ENCODE results near the gene FAS.
"Not testable (repeated sequence)": the region's sequence is repeated elsewhere in the genome, so short reads cannot be mapped to it uniquely, and the experiment has no call there.

FAS gene

DNA sequence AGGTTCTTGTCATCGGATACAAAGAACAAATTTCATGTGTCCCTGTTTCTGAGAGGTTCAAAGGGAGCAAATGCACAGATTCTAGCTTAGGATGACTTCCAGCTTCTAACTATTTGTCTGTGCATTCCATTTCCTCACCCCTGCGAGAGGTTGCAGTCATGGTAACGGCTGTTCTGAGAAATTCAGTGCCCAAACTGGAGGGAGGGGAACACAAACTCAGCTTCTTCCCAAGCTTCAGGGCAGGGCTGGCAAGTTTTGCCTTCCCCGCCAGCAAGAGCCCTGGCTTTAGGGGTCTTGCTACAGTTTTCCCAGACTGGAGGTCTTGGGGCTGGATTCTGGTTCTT, 11.1 kb downstream of the FAS start:
- no peaks in the 10 kb centered on the region for H3K27me3 ChIP-seq (ENCODE audit: control insufficient read depth, insufficient read depth, low read length, poor library complexity, severe bottlenecking)
- H3K36me3 ChIP-seq (ENCODE audit: control insufficient read depth, insufficient read depth, low read length), result no peaks in the 10 kb centered on the region
- H3K4me1 ChIP-seq (ENCODE audit: control insufficient read depth, insufficient read depth, low read length), result peaks cover 13% of the 10 kb centered on the region
- H3K4me3 ChIP-seq (ENCODE audit: insufficient read depth, low read depth, low read length), result no peak overlapping the region
- 67 to 75% methylated on average over 4 of the region's 4 CpGs for WGBS, 2 experiments
- no peaks in the 10 kb centered on the region for H3K9me3 ChIP-seq (ENCODE audit: control insufficient read depth, low read length)
- H3K27ac ChIP-seq (ENCODE audit: insufficient read depth, low read depth, low read length, poor library complexity, severe bottlenecking), result peak overlapping the region; percentile 89

DNA sequence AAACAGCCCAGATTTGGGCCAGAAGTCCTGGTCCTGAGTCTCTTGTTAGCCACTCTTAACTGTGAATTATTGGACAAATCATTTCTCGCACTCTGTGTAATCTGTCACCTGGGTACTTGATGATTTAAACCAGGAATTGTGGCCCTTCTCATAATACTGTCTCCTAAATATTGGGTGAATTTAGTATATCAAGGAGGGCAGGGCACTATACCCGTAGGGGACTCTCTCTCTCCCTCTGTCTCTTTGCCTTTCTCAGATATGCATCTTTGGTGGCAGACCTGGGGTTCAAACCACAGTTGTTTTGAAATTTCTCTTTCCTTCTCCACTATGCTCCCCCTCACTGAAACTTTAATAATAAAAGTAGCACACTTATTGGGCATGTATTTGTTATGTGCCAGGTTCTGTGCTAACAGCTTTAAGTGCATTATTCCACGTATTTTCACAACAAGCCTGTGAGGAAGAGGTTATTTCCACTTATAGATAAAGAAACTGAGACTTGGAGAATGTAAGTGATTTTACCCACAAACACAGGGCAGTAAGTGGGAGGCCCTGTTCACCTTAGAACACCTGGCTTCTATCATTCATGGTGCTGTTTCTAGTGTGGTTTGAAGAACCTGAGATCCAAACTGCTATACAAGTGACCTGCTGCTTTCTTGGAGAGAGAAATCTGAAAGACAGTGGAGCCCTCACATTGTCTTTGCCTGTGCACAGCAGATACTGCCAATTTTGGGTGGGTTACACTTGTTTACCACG, 11.8 kb downstream of the FAS start:
- H3K27me3 ChIP-seq (ENCODE audit: control insufficient read depth, insufficient read depth, low read length, poor library complexity, severe bottlenecking), result no peaks in the 10 kb centered on the region
- no peak overlapping the region for H3K4me3 ChIP-seq (ENCODE audit: insufficient read depth, low read depth, low read length)
- peak overlapping the region; percentile 89 for H3K27ac ChIP-seq (ENCODE audit: insufficient read depth, low read depth, low read length, poor library complexity, severe bottlenecking)
- peaks cover 13% of the 10 kb centered on the region for H3K4me1 ChIP-seq (ENCODE audit: control insufficient read depth, insufficient read depth, low read length)
- 88 to 99% methylated on average over 4 of the region's 4 CpGs for WGBS, 2 experiments
- no peaks in the 10 kb centered on the region for H3K36me3 ChIP-seq (ENCODE audit: control insufficient read depth, insufficient read depth, low read length)
- H3K9me3 ChIP-seq (ENCODE audit: control insufficient read depth, low read length), result no peaks in the 10 kb centered on the region

DNA sequence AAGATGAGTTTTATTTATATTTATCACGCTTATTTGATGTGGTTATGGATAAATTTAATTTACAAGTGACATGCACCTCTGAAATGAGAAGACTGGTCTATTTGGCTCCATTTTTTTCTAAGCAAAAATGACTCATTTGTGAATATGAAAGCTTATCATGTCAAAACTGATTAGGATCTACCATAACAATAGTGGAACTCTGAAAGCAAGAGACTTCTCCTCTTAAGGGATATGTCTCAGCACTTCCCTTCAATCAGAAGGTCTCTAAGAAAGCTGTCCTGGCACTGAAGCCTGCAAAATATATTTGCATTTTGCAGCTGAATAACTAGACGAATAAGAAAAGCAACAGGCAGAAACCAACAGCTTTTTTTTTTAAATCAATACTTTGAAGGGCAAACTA, 12.7 kb downstream of the FAS start:
- Histone ChIP-seq H3K27ac (ENCODE audit: insufficient read depth, low read depth, low read length, poor library complexity, severe bottlenecking) (no peak overlapping the region), H3K4me1 (ENCODE audit: control insufficient read depth, insufficient read depth, low read length) (peaks cover 13% of the 10 kb centered on the region), H3K27me3 (ENCODE audit: control insufficient read depth, insufficient read depth, low read length, poor library complexity, severe bottlenecking) (no peaks in the 10 kb centered on the region), H3K4me3 (ENCODE audit: insufficient read depth, low read depth, low read length) (no peak overlapping the region), H3K9me3 (ENCODE audit: control insufficient read depth, low read length) (no peaks in the 10 kb centered on the region), H3K36me3 (ENCODE audit: control insufficient read depth, insufficient read depth, low read length) (no peaks in the 10 kb centered on the region)
- 66 to 91% methylated on average over 1 to 2 of the region's 2 CpGs for WGBS, 2 experiments

DNA sequence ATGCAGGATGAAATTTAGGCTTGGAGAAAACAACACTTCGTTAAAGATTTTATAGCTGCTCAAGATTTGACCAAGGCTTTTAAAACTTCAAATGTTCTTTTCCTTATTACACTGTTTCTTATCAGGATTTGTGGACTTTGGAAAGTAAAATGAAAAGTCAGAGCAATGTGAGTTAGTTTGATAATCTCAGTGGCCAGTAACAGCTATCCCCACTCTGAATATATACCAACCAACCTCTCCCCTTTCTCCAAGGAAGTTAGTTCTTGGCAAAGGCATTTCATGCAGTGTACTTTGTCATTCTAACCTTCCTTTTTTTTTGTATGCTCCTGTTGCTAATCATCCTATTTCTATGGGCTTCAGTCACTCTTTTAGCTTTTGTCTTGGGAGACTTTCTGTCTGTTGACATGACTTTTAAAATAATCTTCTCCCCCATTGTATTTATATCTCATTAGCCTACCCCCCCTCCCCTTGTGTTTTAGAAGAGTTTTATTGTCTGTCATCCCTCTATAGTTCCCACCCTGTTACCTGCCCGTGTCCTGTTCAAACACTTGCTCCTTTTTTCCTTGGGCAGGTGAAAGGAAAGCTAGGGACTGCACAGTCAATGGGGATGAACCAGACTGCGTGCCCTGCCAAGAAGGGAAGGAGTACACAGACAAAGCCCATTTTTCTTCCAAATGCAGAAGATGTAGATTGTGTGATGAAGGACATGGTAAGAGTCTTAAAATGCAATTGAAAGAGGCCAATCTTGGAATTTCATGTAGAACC, 16.7 kb downstream of the FAS start:
- Histone ChIP-seq H3K4me1 (ENCODE audit: control insufficient read depth, insufficient read depth, low read length) (no peaks in the 10 kb centered on the region), H3K36me3 (ENCODE audit: control insufficient read depth, insufficient read depth, low read length) (no peaks in the 10 kb centered on the region), H3K9me3 (ENCODE audit: control insufficient read depth, low read length) (no peaks in the 10 kb centered on the region), H3K27me3 (ENCODE audit: control insufficient read depth, insufficient read depth, low read length, poor library complexity, severe bottlenecking) (no peaks in the 10 kb centered on the region), H3K4me3 (ENCODE audit: insufficient read depth, low read depth, low read length) (no peak overlapping the region), H3K27ac (ENCODE audit: insufficient read depth, low read depth, low read length, poor library complexity, severe bottlenecking) (no peak overlapping the region)
- WGBS, 2 experiments, result 79 to 97% methylated on average over 3 of the region's 3 CpGs

DNA sequence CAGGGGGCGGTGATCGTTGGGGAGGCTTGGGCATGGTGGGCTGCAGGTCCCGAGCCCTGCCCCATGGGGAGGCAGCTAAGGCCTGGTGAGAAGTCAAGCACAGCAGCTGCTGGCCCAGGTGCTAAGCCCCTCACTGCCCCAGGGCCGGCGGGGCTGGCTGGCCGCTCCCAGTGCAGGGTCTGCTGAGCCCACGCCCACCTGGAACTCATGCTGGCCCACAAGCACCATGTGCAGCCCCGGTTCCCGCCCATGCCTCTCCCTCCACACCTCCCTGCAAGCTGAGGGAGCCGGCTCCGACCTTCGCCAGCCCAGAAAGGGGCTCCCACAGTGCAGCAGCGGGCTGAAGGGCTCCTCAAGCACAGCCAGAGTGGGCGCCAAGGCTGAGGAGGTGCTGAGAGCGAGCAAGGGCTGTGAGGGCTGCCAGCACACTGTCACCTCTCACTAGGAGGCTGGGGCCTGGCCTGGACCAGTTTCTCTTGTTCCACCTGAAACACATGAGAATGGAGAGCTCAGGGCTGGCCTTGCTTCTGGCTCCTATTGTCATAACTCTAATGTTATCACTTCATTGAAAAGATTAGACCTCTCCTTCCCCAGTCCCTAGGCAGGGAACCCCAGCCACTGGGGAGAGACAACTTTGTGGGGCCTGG, 28.2 kb downstream of the FAS start:
- H3K36me3 ChIP-seq (ENCODE audit: control insufficient read depth, insufficient read depth, low read length); H3K4me3 ChIP-seq (ENCODE audit: insufficient read depth, low read depth, low read length); H3K9me3 ChIP-seq (ENCODE audit: control insufficient read depth, low read length); H3K4me1 ChIP-seq (ENCODE audit: control insufficient read depth, insufficient read depth, low read length); H3K27ac ChIP-seq (ENCODE audit: insufficient read depth, low read depth, low read length, poor library complexity, severe bottlenecking); H3K27me3 ChIP-seq (ENCODE audit: control insufficient read depth, insufficient read depth, low read length, poor library complexity, severe bottlenecking): not testable (repeated sequence)
- 92 to 94% methylated on average over 15 of the region's 15 CpGs for WGBS, 2 experiments

DNA sequence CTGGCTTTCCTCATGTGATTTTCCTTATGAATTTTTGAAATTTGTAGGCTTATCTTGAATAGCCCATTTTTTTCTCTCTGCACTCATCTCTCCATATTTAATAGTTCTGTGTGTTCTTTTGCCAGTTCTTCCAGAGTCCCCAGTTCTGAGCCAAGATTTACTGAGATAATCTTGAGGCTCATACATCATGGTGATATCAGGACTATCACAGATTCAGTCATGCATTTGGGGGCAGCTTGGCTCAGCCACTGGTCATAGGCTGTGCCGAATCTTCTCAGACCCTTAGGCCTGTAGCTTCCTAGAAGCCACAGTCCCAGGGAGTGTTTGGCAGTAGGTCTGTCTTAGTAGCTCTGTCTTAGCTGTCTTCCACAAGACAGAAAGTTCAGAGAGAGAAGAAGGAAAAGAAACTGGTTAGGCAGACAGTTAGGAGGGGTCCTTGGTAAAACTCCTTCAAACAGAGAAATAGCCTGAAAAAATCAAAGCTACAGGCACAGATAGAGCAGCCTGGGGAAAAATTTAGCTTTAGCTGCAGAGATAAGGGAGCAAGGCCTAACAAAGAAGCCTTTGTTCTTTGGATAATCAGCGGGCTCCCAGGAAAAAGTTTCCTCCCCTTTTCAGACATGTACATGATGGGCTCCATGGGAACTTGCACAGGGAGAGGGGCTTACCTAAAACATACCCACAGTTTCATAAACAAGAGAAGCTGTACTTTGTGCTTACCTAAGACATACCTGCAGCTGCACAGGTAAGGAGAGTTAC, 29.1 kb downstream of the FAS start:
- H3K27ac ChIP-seq (ENCODE audit: insufficient read depth, low read depth, low read length, poor library complexity, severe bottlenecking), result no peak overlapping the region
- no peak overlapping the region for H3K4me3 ChIP-seq (ENCODE audit: insufficient read depth, low read depth, low read length)
- no peaks in the 10 kb centered on the region for H3K4me1 ChIP-seq (ENCODE audit: control insufficient read depth, insufficient read depth, low read length)
- H3K36me3 ChIP-seq (ENCODE audit: control insufficient read depth, insufficient read depth, low read length), result peaks cover 8% of the 10 kb centered on the region
- peaks cover 2% of the 10 kb centered on the region for H3K9me3 ChIP-seq (ENCODE audit: control insufficient read depth, low read length)
- 88 to 92% methylated on average over 2 of the region's 2 CpGs for WGBS, 2 experiments
- no peaks in the 10 kb centered on the region for H3K27me3 ChIP-seq (ENCODE audit: control insufficient read depth, insufficient read depth, low read length, poor library complexity, severe bottlenecking)

DNA sequence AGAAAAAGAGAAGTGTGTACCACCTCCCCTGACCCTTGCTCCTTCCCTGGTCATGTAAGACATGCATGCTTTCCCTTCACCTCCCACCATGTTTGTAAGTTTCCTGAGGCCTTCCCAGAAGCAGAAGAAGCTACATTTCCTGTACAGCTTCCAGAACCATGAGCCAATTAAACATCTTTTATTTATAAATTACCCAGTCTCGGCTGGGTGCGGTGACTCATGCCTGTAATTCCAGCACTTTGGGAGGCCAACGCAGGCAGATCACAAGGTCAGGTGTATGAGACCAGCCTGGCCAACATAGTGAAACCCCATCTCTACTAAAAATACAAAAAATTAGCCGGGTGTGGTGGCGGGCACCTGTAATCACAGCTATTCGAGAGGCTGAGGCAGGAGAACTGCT, 30.9 kb downstream of the FAS start:
- not testable (repeated sequence) for H3K9me3 ChIP-seq (ENCODE audit: control insufficient read depth, low read length); H3K27me3 ChIP-seq (ENCODE audit: control insufficient read depth, insufficient read depth, low read length, poor library complexity, severe bottlenecking); H3K4me1 ChIP-seq (ENCODE audit: control insufficient read depth, insufficient read depth, low read length); H3K27ac ChIP-seq (ENCODE audit: insufficient read depth, low read depth, low read length, poor library complexity, severe bottlenecking); H3K4me3 ChIP-seq (ENCODE audit: insufficient read depth, low read depth, low read length); H3K36me3 ChIP-seq (ENCODE audit: control insufficient read depth, insufficient read depth, low read length)
- 90 to 94% methylated on average over 6 of the region's 6 CpGs for WGBS, 2 experiments

DNA sequence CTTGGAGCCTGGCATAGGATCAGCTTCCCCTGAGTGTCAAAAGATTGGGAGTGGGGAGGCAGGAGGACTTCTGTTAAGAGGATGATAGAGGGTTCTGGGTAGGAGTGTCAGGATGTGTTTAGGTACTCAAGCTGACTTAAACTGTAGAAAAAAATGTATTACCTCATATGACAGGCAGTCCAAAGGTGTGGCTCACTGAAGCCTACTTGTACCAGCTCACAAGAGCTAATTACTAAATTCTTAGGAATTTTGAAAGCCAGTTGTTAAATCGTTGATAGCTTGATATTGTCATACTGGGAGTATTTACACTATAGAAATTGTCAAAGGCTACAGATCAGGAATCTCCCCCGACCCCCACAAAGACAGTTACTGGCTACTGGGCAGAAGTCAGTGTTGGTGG, 32.1 kb downstream of the FAS start:
- WGBS, 2 experiments, result 91 to 93% methylated on average over 1 to 2 of the region's 2 CpGs

DNA sequence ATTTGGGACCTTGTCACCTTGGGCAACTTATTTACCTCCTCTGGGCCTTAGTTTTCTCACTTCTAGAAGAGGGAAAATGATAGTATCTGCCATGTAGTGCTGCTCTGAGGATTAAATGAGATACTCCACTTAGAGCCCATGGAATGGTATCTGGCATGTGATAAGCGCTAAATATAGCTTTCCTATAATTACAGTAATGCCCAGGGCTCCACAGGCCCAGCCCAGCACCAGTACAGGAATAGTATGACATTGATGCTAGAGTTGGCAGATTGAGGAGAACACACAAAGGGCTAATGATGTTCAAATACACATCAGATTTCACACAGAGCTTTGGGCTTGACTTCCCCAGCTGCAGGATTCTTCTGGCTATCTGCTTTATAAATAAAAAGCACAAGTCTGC, 34.9 kb downstream of the FAS start:
- no peaks in the 10 kb centered on the region for H3K27me3 ChIP-seq (ENCODE audit: control insufficient read depth, insufficient read depth, low read length, poor library complexity, severe bottlenecking)
- 89 to 92% methylated on average over 1 of the region's 1 CpG for WGBS, 2 experiments
- no peaks in the 10 kb centered on the region for H3K4me1 ChIP-seq (ENCODE audit: control insufficient read depth, insufficient read depth, low read length)
- H3K27ac ChIP-seq (ENCODE audit: insufficient read depth, low read depth, low read length, poor library complexity, severe bottlenecking), result no peak overlapping the region
- no peaks in the 10 kb centered on the region for H3K9me3 ChIP-seq (ENCODE audit: control insufficient read depth, low read length)
- H3K4me3 ChIP-seq (ENCODE audit: insufficient read depth, low read depth, low read length), result no peak overlapping the region
- H3K36me3 ChIP-seq (ENCODE audit: control insufficient read depth, insufficient read depth, low read length), result peaks cover 3% of the 10 kb centered on the region

More for the DNA sequence above, 32.1 kb downstream of the FAS start:
- H3K27ac ChIP-seq (ENCODE audit: insufficient read depth, low read depth, low read length, poor library complexity, severe bottlenecking), result no peak overlapping the region
- H3K36me3 ChIP-seq (ENCODE audit: control insufficient read depth, insufficient read depth, low read length), result peaks cover 8% of the 10 kb centered on the region
- peaks cover 2% of the 10 kb centered on the region for H3K9me3 ChIP-seq (ENCODE audit: control insufficient read depth, low read length)
- no peak overlapping the region for H3K4me3 ChIP-seq (ENCODE audit: insufficient read depth, low read depth, low read length)
- no peaks in the 10 kb centered on the region for H3K27me3 ChIP-seq (ENCODE audit: control insufficient read depth, insufficient read depth, low read length, poor library complexity, severe bottlenecking)
- H3K4me1 ChIP-seq (ENCODE audit: control insufficient read depth, insufficient read depth, low read length), result no peaks in the 10 kb centered on the region

DNA sequence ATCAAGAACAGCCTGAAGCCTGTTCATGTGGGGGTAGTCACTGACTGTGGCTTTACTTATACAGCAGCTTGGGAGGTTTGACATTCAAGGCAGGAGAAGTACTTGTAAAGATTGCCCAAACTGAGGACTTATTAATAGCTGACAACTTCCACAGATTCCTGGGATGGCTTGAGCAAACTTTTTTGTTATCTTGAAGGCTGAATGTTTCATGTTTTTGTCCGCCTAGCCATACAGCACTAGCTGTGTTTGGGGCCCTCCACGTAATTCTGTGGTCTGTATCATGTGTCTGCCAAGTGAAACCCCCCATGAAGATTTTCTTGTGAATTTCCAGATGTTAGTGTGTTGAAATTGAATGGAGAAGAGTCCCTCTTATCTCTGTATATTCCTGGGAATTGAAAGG, 38.6 kb downstream of the FAS start:
- Histone ChIP-seq H3K27me3 (ENCODE audit: control insufficient read depth, insufficient read depth, low read length, poor library complexity, severe bottlenecking) (no peaks in the 10 kb centered on the region), H3K36me3 (ENCODE audit: control insufficient read depth, insufficient read depth, low read length) (no peaks in the 10 kb centered on the region), H3K4me1 (ENCODE audit: control insufficient read depth, insufficient read depth, low read length) (no peaks in the 10 kb centered on the region), H3K27ac (ENCODE audit: insufficient read depth, low read depth, low read length, poor library complexity, severe bottlenecking) (no peak overlapping the region), H3K4me3 (ENCODE audit: insufficient read depth, low read depth, low read length) (no peak overlapping the region), H3K9me3 (ENCODE audit: control insufficient read depth, low read length) (no peaks in the 10 kb centered on the region)
- 86 to 89% methylated on average over 2 of the region's 2 CpGs for WGBS, 2 experiments
